ENCODE measurements around the gene RUFY1. TPM values are rescaled to one million over a fixed set of nuclear protein-coding genes. Genes with fewer than 3 reads are reported as not detected.
A peak's percentile ranks its signal among the peaks of the same experiment; 100 is the strongest.
"Not testable (repeated sequence)": the region's sequence is repeated elsewhere in the genome, so short reads cannot be mapped to it uniquely, and the experiment has no call there.

The RUFY1 gene
- total RNA-seq, 2 experiments from 2014 or later = 43.0 to 48.9 TPM

- H3K27ac Mint-ChIP-seq; H3K27me3 Mint-ChIP-seq; DNase-seq; H3K4me3 Mint-ChIP-seq; H3K4me1 Mint-ChIP-seq; H3K9me3 Mint-ChIP-seq; POLR2A ChIA-PET; ATAC-seq (ENCODE audit: low read depth); H3K36me3 Mint-ChIP-seq: not testable (repeated sequence)
Measured at GRCh38 chr5:179649166-179649703, 98.9 kb downstream of the RUFY1 start.

- H3K27me3 Mint-ChIP-seq; POLR2A ChIA-PET; ATAC-seq (ENCODE audit: low read depth); H3K36me3 Mint-ChIP-seq; H3K27ac Mint-ChIP-seq; H3K9me3 Mint-ChIP-seq; H3K4me1 Mint-ChIP-seq; H3K4me3 Mint-ChIP-seq; DNase-seq: not testable (repeated sequence)
Measured at GRCh38 chr5:179650245-179650644, 99.9 kb downstream of the RUFY1 start.

- POLR2A ChIA-PET = interaction anchor here (1.0 kb wide), 1 partner anchor 30 kb away, joined by 3 read pairs; the partner anchor contains the start of gene HNRNPH1
- not testable (repeated sequence) for H3K27ac Mint-ChIP-seq; H3K27me3 Mint-ChIP-seq; H3K9me3 Mint-ChIP-seq; H3K4me3 Mint-ChIP-seq; H3K4me1 Mint-ChIP-seq; DNase-seq; ATAC-seq (ENCODE audit: low read depth); H3K36me3 Mint-ChIP-seq
Measured at GRCh38 chr5:179653135-179653534, 102.8 kb downstream of the RUFY1 start.

GRCh38 chr5:179657302-179658178, 107.2 kb downstream of the RUFY1 start:
- H3K4me3 Mint-ChIP-seq, H3K27ac Mint-ChIP-seq, POLR2A ChIA-PET, H3K27me3 Mint-ChIP-seq, H3K4me1 Mint-ChIP-seq, H3K9me3 Mint-ChIP-seq, H3K36me3 Mint-ChIP-seq: not testable (repeated sequence)
- peak; percentile 41 for DNase-seq
- ATAC-seq (ENCODE audit: low read depth) = peak; percentile 94

GRCh38 chr5:179658179-179658856, 108.0 kb downstream of the RUFY1 start:
- H3K27ac Mint-ChIP-seq, H3K9me3 Mint-ChIP-seq, H3K4me1 Mint-ChIP-seq, H3K27me3 Mint-ChIP-seq, H3K36me3 Mint-ChIP-seq, POLR2A ChIA-PET: not testable (repeated sequence)
- peak; percentile 34 for DNase-seq
- ATAC-seq (ENCODE audit: low read depth) = peak; percentile 73
- peak overlapping the region; percentile 87 for H3K4me3 Mint-ChIP-seq

Other genes with a start within 250 kb of the RUFY1 start
- not detected for gene ADAMTS2, start 205.1 kb upstream of the RUFY1 start, total RNA-seq
- 1,000 to 10,000 TPM; 1,103 to 1,162 TPM for gene HNRNPH1, start 73.1 kb downstream of the RUFY1 start, total RNA-seq
- under 1 TPM in 1 of 2 experiments, not detected in 1; 0.40 TPM for gene CBY3, start 130.5 kb downstream of the RUFY1 start, total RNA-seq
- gene CANX, start 148.4 kb downstream of the RUFY1 start, total RNA-seq = 100 to 1,000 TPM; 255 to 294 TPM
- 10 to 100 TPM; 38.5 TPM for gene MAML1, start 182.3 kb downstream of the RUFY1 start, total RNA-seq
- gene LTC4S, start 243.4 kb downstream of the RUFY1 start, total RNA-seq = 1 to 10 TPM; 5.7 to 6.3 TPM